GM19324 (cell line): ENCODE measurements around the gene ERBB4.
A peak's percentile ranks its signal among the peaks of the same experiment; 100 is the strongest.

Experiments
- ATAC-seq: cut with Tn5 transposase; IDR thresholded peaks from one replicate; pipeline ENCODE4 v1.9.1; 2021; ENCODE audit warnings: mild to moderate bottlenecking, moderate library complexity; ENCODE audit not compliant: unreplicated experiment, low FRiP score

ERBB4 gene

DNA sequence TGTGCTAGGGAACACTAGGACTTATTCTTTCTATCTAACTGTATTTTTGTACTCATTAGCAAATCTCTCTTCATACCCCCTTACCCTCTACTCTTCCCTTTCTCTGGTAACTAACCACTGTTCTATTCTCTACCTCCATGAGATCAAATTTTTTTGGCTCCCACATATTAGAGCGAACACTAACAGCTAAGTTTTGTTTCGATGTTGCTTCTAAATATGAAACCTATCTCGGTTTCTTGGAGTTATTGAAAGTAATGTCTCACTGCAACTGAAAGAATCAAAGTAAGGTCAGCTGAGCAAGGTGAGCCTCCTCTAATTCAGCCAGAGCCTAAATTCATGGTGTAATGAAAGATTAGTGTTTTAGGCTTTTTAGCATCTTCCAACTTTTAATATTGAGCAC is 1024.6 kb downstream of the ERBB4 start:
- ATAC-seq = no peak

DNA sequence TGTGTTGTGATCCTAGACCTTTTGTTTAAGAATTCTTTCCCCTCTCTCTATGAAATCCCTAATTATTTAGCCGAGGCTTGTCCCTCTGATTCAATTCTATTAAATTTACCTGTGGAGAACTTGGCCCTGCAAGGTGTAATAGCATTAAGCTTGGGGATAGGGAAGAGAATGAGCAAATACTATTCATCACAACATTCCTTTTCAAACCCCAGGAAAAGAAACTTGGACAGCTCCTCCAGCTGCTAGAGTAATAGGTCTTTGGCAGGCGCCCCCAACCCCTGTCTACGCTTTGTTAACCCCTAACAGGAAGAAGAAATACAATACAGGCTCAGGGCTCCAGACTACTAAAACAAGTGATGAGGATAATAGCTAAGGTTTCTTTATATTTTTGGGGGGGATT is 1025.2 kb downstream of the ERBB4 start:
- no peak for ATAC-seq

DNA sequence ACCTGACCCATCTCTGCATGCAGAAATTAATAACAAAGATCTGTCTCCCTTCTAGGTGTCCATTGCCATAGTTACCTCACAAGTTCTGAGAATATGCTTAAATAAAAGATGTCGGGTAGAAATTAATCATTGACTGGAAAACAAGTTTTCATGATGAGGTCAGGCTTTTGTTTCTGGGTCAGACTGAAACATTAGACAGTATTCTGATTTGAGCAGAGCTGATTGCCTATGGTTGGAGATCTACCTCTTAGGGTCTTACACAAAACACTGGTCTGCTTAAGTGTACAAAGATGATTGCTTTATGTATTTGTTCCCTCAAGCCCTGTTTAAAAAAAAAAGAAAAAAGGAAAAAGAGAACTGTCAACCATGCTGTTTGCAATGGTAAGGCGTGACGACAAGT is 1025.8 kb downstream of the ERBB4 start:
- ATAC-seq = no peak

DNA sequence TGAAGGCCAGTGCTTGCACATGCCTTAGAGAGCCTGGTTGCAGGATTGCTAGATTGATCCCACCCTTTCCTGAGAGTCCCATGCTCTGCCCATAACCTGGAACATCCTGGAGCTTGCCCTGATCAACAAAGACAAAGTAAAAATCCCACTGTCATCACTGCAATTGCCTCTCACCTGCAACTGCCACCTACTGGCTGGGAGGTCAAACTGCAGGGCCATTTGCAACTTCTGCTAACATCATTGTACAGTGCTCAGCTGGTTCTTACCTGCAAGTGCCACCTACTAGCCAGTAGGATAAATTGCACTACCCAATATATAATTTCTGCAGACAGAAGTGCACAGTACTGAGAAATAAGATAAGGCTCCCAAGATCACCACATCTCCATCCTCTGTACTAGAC is 1034.7 kb downstream of the ERBB4 start:
- ATAC-seq = no peak

DNA sequence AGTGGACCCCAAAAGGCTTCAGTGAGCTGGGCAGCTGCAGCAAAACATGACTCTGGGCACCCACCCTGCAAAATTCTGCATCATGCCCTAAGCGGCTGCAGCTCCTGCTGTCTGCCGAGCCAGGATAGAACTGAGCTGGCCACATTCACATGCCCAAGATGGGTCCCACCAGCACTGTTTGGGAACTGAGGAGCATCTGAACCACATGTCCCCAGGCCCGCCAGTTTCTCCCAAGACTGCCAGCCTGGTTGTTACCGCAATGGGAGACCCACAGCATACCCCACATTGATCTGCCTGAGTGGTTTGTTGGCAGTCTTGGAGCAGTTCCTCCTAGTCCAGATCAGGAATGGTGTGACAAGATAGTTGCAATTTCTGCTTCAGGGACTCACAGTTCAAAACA is 1035.4 kb downstream of the ERBB4 start:
- ATAC-seq = no peak

DNA sequence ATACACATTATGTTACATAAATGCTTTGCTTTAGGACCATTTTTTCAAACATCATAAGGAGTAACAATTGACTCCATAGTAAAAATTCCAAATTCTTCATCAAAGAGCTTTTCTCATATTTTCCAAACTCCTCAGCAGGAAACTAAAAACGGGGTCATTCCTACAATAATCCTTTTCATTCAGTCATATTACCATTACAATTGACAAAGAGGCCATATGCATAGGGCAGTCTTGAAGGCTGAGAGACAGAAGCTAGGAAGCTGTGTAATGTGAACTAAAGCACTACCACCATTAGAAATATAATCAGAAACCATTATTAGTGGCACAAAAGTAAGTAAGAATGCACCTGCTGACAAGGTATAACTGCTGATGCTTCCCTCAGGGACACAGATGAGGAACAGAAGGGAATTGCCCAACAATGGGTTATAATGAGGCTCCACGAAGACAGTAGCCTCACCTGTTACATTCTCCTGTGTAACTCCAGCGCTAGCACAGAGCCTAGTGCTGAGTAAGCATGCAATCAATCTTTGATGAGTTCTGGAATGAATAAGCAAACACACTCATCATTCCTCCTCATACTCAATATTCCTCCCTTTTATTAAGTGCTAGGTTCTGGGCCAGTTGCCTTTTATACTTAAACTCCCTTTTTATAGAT is 1039.9 kb downstream of the ERBB4 start:
- no peak for ATAC-seq

DNA sequence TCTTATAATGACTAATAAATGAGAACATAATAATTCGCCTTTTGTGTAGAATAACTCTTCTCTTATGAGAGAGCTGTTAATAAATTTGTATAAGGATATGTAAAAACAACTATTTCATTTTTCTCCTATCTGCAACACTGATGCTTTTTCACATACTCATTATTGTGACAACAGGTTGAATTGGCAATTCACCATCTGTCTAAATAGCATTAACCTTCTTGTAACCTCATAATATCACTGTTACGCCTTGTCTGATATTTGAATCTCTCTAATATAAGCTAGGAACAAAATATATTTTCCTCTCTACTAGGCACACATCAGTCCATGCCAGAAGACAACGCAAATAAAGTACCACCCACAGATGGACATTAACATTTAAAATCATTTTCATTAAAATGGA is 1043.3 kb downstream of the ERBB4 start:
- no peak for ATAC-seq

DNA sequence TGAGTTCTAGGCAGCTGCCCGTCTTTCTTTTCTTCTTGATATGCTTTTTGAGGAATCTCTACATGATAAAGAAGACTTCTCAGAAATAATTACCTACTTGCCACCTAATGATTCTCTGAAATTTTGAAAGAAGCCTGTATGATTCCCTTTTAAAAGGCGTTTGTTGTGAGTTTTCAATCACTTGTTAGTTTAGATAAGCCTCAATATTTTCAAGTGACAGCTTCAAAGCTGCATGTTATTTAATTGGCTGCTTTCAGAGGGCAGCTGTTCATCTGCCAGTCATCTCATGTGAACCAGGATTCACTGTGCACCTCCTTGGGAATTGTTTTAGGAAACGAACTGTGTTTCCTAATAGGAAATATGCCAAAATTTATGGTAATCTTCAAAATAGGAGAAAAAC is 1044.1 kb downstream of the ERBB4 start:
- ATAC-seq = no peak

DNA sequence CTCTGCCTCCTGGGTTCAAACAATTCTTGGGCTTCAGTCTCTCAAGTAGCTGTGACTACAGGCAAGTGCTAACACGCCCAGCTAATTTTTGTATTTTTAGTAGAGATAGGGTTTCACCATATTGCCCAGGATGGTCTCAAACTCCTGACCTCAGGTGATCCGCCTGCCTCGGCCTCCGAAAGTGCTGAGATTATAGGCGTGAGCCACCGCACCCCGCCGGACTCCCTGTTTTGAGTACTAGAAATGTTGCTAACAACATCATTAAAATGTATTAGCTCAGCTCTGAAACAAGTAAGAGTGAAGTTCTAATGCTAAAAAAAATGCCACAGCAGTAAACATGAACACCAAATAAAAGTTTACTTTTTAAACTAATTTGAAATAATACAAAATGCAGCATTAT is 1044.5 kb downstream of the ERBB4 start:
- no peak for ATAC-seq

DNA sequence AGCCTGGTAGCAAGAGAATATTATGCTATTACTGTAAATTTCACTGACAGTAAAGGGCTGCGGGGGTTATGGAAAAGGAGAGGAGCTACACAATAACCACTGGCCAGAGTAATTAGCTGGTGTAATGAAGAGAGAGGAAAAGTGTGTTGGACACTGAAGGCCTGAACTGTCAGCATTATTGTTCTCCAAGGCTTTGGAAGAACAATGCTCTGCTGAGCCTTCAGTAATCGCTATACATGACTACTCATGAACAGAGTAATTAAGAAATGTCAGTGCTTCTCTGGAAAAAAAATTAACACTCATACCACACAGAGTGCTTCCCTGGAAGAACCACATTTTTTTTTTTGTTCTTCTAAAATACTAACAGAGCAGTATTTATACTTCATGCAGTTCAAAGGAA is 1050.9 kb downstream of the ERBB4 start:
- no peak for ATAC-seq

DNA sequence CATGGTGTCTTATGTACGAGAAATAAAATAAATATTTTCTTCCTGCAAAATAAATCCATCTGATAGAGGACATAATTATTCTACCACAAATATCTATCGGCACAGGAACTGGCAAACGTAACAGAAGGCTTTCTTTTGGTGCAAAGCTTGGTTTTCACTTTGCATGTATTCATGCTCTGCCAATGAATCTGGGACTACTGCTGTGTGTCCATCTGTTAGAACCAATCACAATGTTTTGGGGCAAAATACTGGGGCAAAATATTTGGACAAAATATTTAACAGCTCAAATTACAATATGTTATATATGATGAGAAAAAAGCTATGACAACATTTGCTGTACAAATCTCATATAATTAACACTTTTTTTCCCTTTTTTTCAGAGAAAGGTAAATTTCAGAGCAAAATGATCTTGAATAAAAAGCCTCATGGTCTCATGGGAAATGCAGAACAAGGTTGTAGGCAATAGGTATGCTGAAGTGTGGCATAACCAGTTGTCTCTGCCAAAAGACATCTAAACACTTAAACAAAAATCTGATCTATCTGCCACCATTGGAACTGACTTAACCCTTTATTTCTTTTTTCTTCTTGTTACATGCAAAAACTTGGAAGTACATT is 1059.0 kb downstream of the ERBB4 start:
- ATAC-seq = no peak

DNA sequence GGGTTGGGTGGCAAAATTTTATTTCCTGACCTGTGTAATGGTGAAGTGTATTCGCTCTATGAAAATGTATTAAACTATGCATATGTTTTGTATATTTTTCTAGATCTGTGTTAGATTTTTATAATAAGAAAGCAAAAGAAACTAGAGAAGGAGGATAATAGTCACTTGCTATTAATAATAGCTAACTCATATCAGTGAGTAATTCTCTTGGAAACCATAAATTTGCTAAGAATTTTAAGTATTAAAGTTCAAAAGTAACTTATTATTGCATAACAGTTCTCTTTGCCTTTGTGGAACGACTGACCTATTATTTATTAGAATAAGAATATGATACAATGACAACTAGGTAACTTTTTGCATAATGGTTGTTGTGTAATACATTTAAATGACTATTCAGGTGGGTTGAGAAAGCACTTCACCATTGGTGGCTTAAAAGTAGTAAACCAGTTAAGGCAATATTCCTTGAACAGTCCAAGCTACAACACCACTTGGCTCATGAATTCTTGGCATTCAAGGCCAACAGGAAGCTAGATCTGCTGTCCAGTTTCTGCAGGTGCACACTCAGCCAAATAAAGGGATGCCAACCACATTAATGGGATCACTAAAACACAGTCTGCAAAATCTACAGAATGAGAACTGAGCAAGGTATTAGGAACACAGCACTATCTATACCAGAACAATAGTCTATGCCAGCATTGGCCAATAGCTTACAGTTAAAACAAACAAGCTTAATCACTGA is 1060.9 kb downstream of the ERBB4 start:
- no peak for ATAC-seq

DNA sequence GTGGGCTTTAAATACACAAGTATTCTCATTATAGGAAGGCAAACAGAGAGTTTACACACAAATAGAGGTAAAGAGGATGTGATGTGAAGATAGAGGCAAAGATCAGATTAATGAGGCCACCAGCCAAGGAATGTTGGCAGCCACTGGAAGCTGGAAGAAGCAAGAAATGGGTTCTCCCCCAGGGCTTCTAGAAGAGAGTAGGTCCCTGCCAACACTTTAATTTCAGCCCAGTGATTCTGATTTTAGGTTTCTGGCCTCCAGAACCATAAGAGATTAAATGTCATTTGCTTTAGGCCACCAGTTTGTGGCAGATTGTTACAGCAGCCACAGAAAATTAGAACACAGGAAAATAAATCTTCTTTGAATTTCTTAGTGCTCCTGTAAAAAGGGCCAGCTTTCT is 1065.5 kb downstream of the ERBB4 start:
- ATAC-seq = no peak

DNA sequence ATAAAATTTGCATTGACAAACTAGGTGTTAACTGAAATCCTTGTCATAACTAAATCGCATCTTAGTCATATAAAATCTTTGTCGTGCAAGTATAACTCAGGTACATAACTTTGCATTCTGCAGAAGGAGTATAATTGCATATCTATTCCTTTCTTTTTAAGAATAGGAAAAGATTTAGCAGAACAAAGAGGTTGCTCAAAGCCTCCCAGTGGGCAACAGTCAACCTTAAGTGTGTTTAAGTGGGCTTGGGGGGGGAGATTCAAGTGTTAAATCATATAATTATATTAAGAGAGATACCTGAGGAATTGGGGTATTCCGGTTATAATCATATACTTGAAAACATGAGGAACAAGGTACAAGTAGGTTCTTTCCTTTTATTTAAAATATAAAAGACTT is 1068.9 kb downstream of the ERBB4 start:
- no peak for ATAC-seq

DNA sequence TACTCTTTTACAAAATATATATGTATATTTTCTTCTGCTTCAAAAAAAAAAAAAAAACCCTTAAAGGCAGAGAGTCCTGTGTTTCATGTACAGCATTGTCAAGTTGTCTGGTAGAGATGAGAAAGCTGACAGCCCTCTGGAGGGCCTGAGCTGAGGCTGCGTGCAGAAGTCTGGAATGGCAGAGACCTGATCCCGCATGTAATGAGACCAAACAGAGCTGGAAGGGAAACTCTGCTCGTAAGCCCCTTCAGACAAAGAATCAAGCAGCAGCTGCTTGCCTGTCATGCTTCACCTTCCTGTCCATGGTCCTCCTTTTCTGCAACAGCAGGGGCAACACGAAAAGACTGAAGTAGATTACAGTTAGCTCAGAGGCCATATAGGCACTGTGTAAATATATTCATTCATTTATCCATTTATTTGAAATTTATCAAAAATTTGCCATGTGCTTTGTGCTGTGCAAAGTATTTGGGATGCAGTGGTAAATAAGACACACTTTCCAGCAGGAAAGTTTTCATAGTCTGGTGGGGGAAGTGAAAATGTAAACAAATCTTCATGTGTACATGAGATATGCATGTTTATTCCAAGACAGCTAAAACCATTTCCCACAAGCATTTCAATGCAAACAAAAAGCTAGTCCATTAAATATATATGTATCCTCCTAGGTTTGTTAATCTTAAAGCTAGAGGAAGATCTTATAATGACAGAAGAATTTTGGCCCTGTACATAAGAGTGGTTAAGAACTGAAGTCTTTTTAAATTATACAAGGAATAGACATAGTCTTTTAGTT is 1069.5 kb downstream of the ERBB4 start:
- ATAC-seq = no peak

DNA sequence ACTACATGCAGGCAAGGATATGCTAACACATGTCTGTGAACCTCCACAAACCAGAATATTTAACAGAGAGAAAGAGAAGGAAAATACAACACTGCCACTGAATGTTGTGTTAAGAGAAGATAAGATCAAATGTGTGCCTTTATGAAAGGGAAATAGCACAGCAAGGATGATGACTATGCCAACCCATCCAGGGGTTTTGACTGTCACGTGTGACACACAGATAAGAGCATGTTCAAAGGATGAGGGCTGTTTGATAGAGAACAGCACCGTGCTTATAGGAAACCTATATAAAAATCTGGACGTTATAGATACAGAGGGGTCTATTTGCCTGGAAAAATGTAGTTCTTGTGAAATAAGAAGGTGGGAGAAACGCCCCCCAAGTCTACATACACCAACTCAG is 1070.4 kb downstream of the ERBB4 start:
- no peak for ATAC-seq

DNA sequence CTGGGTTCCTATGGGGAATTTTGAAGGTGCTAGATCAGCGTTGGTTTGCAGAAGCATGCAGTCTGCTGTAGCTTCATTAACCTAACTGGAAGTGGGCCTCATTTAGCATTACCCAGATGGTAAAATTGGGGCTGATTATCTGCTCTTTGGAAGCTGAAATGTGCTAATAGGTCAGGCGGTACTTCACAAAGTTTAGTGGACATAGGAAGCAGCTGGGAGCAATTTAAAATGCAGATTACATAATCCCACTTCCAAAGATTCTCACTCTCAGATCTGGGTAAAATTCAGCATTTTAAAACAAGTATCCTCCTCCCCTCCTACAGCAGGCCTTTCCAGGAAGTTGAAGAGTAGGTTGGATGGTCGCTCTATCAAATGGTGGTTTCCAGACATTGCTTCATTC is 1075.2 kb downstream of the ERBB4 start:
- no peak for ATAC-seq

DNA sequence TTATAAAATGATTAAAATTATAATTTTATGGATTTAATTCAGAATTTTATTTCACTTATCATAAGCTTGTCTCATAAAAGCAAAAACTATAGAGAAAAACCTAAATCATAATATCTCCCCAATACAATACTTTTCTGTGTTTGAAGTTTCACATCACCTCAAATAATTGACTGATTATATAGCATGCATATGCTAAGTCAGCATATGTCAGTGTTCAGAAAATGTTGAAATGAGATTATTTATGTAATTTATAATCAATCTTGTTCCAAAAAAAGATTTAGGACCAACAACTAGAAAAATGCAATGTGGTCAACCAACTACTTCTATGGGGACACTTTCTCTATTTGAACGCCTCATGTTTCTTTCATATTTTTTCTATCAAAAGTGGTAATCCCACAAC is 1079.6 kb downstream of the ERBB4 start:
- no peak for ATAC-seq

DNA sequence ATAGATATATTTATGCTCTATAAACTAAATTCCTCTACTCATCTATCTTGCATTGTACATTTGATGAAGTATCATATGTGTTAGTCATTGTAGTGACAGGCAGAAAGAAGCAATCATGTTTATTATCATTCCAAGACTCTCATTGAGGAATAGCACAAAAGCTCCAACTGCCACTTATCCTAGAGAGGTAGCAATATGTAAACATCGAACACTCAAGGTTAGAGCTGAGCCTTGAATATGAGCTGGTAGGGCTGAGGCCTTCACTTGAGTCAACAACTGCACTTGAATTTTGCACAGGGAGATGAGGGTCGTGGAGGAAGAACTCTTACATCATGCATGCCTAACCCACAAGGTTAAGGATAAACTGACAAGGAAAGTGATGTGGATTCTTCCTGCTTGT is 1081.3 kb downstream of the ERBB4 start:
- ATAC-seq = no peak

DNA sequence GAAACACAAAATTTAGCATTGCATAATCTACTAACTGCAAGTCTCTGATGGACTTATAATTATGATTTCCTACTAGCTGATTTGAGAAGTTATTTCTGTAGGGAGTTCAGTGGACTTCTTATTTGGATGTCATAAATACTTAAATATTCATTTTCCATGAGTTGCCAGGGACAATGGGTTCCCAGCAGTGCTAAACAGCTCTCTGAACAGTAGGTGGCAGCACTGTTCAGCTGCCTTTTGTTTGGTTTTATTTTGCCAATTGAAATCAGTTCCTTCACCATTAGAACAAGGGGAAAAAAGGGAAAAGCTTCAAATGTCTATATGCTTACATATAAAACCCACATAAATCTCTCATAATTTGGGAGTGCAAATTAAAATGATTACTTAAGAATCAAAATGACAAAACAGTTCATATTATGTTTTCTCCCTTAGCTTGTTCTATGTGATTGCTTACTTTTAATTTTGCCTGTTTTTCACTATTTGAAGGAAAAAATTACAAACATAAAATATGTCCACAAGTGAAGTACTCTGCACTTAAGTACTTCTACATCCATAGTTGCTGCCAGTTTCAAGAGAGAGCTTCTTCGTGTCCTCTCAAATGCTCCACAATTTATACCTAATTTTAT is 1083.3 kb downstream of the ERBB4 start:
- ATAC-seq = peak; percentile 57

DNA sequence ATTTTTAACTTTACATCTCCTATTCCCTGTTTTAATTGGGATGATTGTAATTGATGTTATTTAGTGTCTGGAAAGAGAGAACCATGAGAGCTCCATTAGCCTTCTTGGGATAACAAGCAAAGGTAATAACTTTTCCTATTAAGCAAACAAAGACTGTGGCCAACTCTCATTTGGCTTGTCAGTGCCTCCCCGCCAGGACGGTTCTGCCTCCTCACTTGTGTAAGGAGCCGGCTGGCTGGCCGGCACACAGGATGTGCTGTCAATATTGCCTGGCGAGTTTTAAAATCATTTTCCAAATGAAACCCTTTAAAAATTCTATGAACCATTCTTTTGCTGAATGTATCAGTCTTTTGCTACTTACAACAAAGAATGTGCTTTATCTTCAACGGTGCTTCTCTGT is 1083.9 kb downstream of the ERBB4 start:
- ATAC-seq = no peak
